CD4-positive, alpha-beta T cell treated with Interleukin-4 for 1 hour (primary cell): ENCODE data around the gene ARCN1.

Source experiments
- DNase-seq, 2 donors: peaks; one replicate each; pipeline ENCODE4 v3.0.0-alpha.2; 2020 to 2022

The ARCN1 gene

DNA sequence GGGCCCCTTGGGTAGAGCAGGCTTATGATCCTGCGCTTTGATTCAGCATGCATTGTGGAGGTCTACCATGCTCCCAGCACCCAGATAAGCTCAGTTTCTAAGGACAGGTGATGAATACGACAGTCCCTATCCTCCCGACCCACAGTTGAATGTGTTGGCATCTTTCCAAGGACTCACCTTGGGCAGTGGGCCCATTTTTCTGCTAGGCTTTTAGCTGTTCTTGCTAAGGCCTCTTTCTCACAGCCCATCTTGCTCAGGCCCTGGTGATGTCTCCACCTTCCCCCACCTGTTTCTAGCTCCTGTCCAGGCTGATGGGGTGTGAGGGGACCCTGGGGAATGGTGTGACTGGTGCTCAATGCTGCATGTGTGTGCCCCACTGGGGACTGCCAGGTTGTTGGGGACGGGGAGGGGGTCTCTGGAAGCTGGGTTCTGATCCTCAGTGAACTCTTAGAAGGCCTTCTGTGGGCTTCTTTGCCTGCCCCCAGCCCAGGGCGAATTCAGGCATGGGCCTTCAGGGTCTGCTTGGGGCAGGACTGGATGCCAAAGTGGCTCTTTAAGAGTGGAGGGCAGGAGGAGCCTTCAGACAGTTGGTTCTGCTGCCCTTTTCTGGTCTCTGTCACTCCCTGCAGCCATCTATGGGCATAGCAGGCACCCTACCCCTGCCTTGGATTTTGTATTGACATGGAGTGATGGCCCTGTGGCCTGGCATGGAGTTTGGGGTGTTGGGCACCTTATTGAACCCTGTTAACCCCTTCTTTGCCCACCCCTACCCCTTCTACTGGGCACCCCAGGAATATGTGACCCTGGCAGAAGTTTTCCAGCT lies 68.3 kb downstream of the ARCN1 start:
- no peak for DNase-seq

GRCh38 chr11:118641397-118642019 lies 69.3 kb downstream of the ARCN1 start:
- no peak for DNase-seq

- DNase-seq: no peak
These were observed 71.2 kb downstream of the ARCN1 start for GRCh38 chr11:118643142-118643994.

DNA sequence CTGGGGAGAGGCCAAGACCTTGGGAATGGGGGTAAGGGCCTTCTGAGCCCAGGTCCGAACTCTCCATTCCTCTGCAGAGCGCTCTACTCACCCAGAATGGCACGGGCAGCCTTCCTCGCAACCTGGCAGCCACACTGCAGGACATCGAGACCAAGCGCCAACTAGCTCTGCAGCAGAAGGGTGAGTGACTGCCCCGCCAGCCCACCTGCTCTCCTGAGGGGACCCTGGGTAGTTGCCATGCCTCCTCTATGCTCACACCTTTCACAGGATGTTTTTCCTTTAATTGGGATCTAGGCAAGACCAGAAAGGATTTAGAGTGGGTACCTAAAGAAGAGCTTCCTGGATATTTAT lies 71.8 kb downstream of the ARCN1 start:
- DNase-seq: no peak

GRCh38 chr11:118644496-118644895 lies 72.3 kb downstream of the ARCN1 start:
- no peak for DNase-seq

DNA sequence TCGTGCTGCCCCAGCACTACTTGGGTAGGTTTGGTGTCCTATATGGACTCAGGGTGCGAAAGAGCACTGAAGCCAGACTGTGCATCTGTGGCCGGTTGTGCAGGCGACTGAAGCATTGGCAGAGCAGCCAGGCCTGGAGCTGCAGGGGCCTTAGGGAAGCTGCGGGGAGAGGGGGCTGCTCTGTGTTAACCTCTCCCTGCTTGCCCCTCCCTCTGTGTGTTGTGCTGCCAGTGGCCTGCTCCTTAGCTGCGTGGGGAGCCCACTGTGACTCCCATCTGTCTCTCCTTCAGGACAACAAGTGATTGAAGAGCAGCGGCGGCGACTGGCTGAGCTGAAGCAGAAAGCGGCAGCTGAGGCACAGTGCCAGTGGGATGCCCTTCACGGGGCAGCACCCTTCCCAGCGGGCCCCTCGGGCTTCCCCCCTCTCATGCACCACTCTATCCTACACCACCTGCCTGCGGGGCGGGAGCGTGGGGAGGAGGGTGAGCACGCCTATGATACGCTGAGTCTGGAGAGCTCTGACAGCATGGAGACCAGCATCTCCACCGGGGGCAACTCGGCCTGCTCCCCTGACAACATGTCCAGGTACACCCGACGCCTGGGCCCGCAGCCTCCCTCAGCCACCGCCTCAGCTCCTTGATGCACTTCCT lies 73.0 kb downstream of the ARCN1 start:
- DNase-seq: no peak

DNA sequence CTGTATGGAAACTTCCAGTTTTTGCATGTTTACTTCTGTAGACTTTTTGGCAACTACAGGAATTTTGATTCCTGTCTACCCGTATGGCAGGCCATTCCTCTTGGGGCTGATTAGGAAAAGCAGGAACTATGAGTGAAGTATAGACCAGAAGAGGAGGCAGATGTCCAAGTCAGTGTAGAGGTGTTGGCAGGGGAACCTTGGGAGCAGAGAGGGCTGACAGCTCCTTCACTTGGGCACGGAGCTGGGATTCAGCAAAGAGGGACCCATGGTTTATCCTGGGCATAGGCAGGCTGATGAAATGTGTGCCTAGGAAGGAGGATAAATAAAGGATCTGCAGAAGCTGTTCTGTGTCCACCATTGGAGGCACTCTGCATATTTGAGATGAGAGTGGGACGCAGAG lies 74.2 kb downstream of the ARCN1 start:
- DNase-seq: no peak

DNA sequence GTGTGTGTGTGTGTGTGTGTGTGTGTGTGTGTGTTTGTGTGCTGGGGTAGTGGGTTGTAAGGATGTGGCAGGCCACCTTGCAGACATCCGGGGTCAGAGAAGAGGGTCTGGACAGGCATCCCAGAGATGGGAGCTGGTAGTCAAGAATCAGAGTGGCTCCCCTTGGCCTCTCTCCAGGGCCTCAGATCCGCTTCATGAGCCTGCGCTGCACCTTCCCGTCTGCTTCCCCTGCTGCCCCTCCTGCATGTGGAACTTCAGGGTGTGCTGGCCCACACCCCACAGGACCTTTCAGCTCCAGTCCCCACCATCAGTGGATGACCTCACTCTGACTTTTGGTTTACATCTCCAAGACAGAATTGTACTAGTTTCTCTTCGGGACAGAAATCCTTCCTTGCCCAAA lies 76.1 kb downstream of the ARCN1 start:
- DNase-seq: no peak

GRCh38 chr11:118649941-118650340 lies 77.7 kb downstream of the ARCN1 start:
- no peak for DNase-seq

GRCh38 chr11:118650366-118650765 lies 78.2 kb downstream of the ARCN1 start:
- no peak for DNase-seq

- no peak for DNase-seq
These were observed 79.6 kb downstream of the ARCN1 start for GRCh38 chr11:118651820-118652219.
